ENCODE measurements around the gene NRCAM.

DNA sequence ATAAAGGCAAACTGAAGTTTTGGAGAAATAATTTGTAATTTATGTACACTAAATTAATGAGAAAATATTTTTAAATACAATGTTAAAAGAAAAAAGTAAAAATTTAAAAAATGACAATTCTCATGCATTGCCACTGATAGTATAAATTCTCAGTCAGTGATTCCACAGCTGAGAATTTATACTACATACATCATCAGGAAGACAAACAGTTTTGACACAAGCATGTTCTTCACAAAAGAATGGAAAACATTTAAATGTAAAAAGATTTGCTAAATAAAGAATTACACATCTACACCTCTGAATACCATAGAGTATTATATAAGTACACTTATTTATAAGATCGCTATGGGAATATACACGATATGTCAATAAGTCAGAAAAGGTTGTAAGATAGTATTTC, 225.0 kb downstream of the NRCAM start:
- TF ChIP-seq CTCF (conservative IDR thresholded peaks at IDR 0.05 in 1 of 2, IDR thresholded peaks at IDR 0.05 in 1 of 2; ENCODE audit: extremely low read depth in 1 of 2, insufficient read depth in 1 of 2, low read depth in 1 of 2, low read length in 2 of 2) (no peak), EZH2 (IDR thresholded peaks at IDR 0.05; ENCODE audit: borderline replicate concordance, low read length) (no peak)

All from mammary epithelial cell (primary cell).